Neuronal stem cell (in vitro differentiated cells): ENCODE measurements around the gene DCLK1.
A peak's percentile ranks its signal among the peaks of the same experiment; 100 is the strongest.

Experiments
- DNase-seq: peaks from one replicate; pipeline ENCODE4 v3.0.0-alpha.2; 2013; ENCODE audit warnings: low spot score
- H2AFZ ChIP-seq: one replicate; pipeline ENCODE4 v1.6.1; 2013; ENCODE audit warnings: mild to moderate bottlenecking, low read length, inconsistent platforms
- H2AK5ac ChIP-seq: 2 replicates; pipeline ENCODE4 v1.6.1; 2013; ENCODE audit warnings: low read depth, mild to moderate bottlenecking, inconsistent platforms, low read length, moderate library complexity, mixed read lengths
- H2BK120ac ChIP-seq: 2 replicates; pipeline ENCODE4 v1.6.1; 2013; ENCODE audit warnings: low read depth, mild to moderate bottlenecking, inconsistent platforms, low read length, moderate library complexity, mixed read lengths
- H2BK12ac ChIP-seq: one replicate; pipeline ENCODE4 v1.6.1; 2013; ENCODE audit warnings: low read length, inconsistent platforms
- H2BK15ac ChIP-seq: 2 replicates; pipeline ENCODE4 v1.6.1; 2013; ENCODE audit warnings: mild to moderate bottlenecking, low read length, inconsistent platforms, mixed read lengths
- H2BK5ac ChIP-seq: one replicate; pipeline ENCODE4 v1.6.1; 2013; ENCODE audit warnings: inconsistent platforms, mild to moderate bottlenecking, low read length, moderate library complexity
- H3K14ac ChIP-seq: one replicate; pipeline ENCODE4 v1.6.1; 2013; ENCODE audit warnings: low read length, inconsistent platforms
- H3K18ac ChIP-seq: 2 replicates; pipeline ENCODE4 v1.6.1; 2013; ENCODE audit warnings: low read length, inconsistent platforms
- H3K23ac ChIP-seq: 2 replicates; pipeline ENCODE4 v1.6.1; 2013; ENCODE audit warnings: low read depth, mild to moderate bottlenecking, mixed read lengths, low read length, inconsistent platforms; ENCODE audit not compliant: poor library complexity
- H3K27ac ChIP-seq: replicated peaks from 3 replicates; pipeline ENCODE4 v1.5.1; 2013; ENCODE audit warnings: low read length, inconsistent platforms
- H3K27me3 ChIP-seq, 3 experiments: 2 replicates each; pipeline ENCODE4 v1.6.1; 2013; ENCODE audit warnings: low read length in 3 of 3, mild to moderate bottlenecking in 2 of 3, inconsistent platforms in 1 of 3, low read depth in 1 of 3, mixed read lengths in 1 of 3, moderate library complexity in 1 of 3; ENCODE audit not compliant: control insufficient read depth in 3 of 3, insufficient read depth in 3 of 3
- H3K36me3 ChIP-seq, 2 donors: replicated peaks in 1 of 2; 2 replicates each; pipeline ENCODE4 v1.6.1; 2013; ENCODE audit warnings: low read length in 2 of 2; ENCODE audit not compliant: control insufficient read depth in 2 of 2, insufficient read depth in 2 of 2
- H3K4ac ChIP-seq: 2 replicates; pipeline ENCODE4 v1.6.1; 2013; ENCODE audit warnings: inconsistent platforms, mild to moderate bottlenecking, low read length, moderate library complexity
- H3K4me1 ChIP-seq, 2 donors: 1 replicate in 1 of 2; 2 replicates in 1 of 2; pipeline ENCODE4 v1.6.1; 2013; ENCODE audit warnings: low read length in 2 of 2, low read depth in 1 of 2; ENCODE audit not compliant: control insufficient read depth in 2 of 2, insufficient read depth in 1 of 2
- H3K4me2 ChIP-seq: one replicate; pipeline ENCODE4 v1.6.1; 2013; ENCODE audit warnings: mild to moderate bottlenecking, low read length, inconsistent platforms; ENCODE audit not compliant: insufficient read depth, poor library complexity, severe bottlenecking
- H3K4me3 ChIP-seq, 2 donors: 2 replicates each; pipeline ENCODE4 v1.5.1; 2013; ENCODE audit warnings: low read length in 2 of 2, mild to moderate bottlenecking in 2 of 2, inconsistent platforms in 1 of 2, moderate library complexity in 1 of 2
- H3K79me1 ChIP-seq: one replicate; pipeline ENCODE4 v1.6.1; 2013; ENCODE audit warnings: low read depth, mild to moderate bottlenecking, inconsistent platforms, low read length, moderate library complexity
- H3K9ac ChIP-seq: one replicate; pipeline ENCODE4 v1.6.1; 2013; ENCODE audit warnings: mild to moderate bottlenecking, low read depth, low read length, inconsistent platforms; ENCODE audit not compliant: poor library complexity
- H3K9me3 ChIP-seq, 2 donors: replicated peaks in 1 of 2; 2 replicates each; pipeline versions ENCODE3 to v1.6.1; 2013; ENCODE audit warnings: low read length in 2 of 2, mild to moderate bottlenecking in 2 of 2, inconsistent platforms in 1 of 2, low read depth in 1 of 2, mixed read lengths in 1 of 2, moderate library complexity in 1 of 2; ENCODE audit not compliant: control insufficient read depth in 2 of 2, insufficient read depth in 1 of 2
- H4K8ac ChIP-seq: one replicate; pipeline ENCODE4 v1.6.1; 2013; ENCODE audit warnings: low read depth, mild to moderate bottlenecking, inconsistent platforms, low read length, moderate library complexity
- H4K91ac ChIP-seq: one replicate; pipeline ENCODE4 v1.6.1; 2013; ENCODE audit warnings: low read length, low read depth, mild to moderate bottlenecking, inconsistent platforms; ENCODE audit not compliant: poor library complexity
- WGBS, 2 donors: extraction: QIAGEN DNeasy Blood & Tissue Kit; methylation state at CpG; one replicate each; pipeline ENCODE4 v1.1.7; 2013; ENCODE audit warnings: missing lambda C conversion rate in 2 of 2, mixed read lengths in 1 of 2; ENCODE audit not compliant: insufficient read length in 2 of 2, insufficient replicate concordance in 1 of 2; ENCODE audit errors: extremely low coverage in 2 of 2; 5-methylcytosine and 5-hydroxymethylcytosine counted together

DCLK1 gene

DNA sequence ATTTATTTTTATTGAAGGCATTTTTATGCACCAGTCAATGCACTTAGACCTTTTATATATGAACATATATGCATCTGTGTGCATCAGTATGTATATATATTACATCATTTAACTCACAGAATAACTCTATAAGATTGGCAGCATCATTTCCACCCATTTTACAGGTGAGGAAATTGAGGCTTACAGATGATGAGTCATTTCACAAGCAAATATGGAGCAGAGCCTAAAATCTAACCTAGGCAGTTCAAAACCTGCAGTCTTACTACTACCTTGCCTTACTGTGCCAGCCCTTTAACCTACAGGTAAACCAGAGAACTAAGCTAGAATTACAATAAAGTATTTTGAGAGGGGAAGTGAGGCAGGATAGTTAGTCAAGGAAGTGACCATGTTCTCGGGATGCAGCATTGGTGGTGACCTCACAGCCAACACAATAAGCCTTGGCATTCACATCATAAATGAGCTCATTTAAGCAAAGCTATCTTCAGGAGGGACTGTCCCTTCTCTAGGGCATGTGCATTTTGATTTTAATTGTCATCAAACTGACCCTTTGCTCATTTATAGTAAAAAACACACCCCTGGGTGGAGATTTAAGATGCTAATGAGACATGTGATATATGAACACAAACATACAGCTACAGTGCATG is 274.3 kb downstream of the DCLK1 start:
- no peaks in the 10 kb centered on the region for H3K36me3 ChIP-seq
- peaks cover 21 to 23% of the 10 kb centered on the region in 2 donors for H3K4me1 ChIP-seq
- no peak overlapping the region for H2AFZ ChIP-seq
- H3K4me3 ChIP-seq: no peak overlapping the region
- no peaks in the 10 kb centered on the region for H3K9me3 ChIP-seq
- no peak overlapping the region for H2BK12ac ChIP-seq
- no CpG with 5 or more reads among the region's 1 CpG for WGBS, 2 donors
- no peak overlapping the region for H3K27ac ChIP-seq
- H3K79me1 ChIP-seq: no peaks in the 10 kb centered on the region
- no peak overlapping the region for H2BK15ac ChIP-seq
- H3K18ac ChIP-seq: no peak overlapping the region
- H4K91ac ChIP-seq: no peak overlapping the region
- no peak overlapping the region for H3K14ac ChIP-seq
- no peak for DNase-seq
- H2BK5ac ChIP-seq: no peak overlapping the region
- H3K4me2 ChIP-seq: no peak overlapping the region
- no peak overlapping the region for H4K8ac ChIP-seq
- no peaks in the 10 kb centered on the region for H3K27me3 ChIP-seq
- no peak overlapping the region for H3K4ac ChIP-seq
- H3K23ac ChIP-seq: no peak overlapping the region
- H3K9ac ChIP-seq: no peak overlapping the region
- H2BK120ac ChIP-seq: no peak overlapping the region
- no peak overlapping the region for H2AK5ac ChIP-seq

GRCh38 chr13:35856084-35856483 is 275.1 kb downstream of the DCLK1 start:
- Histone ChIP-seq H3K4me3 (no peak overlapping the region), H2AFZ (no peak overlapping the region), H2BK12ac (no peak overlapping the region), H2BK120ac (no peak overlapping the region), H3K36me3 (no peaks in the 10 kb centered on the region), H3K23ac (no peak overlapping the region), H2BK5ac (no peak overlapping the region), H3K14ac (no peak overlapping the region), H4K8ac (no peak overlapping the region), H3K9me3 (no peaks in the 10 kb centered on the region), H3K27me3 (no peaks in the 10 kb centered on the region), H2AK5ac (no peak overlapping the region), H3K4me2 (no peak overlapping the region), H2BK15ac (no peak overlapping the region), H3K9ac (no peak overlapping the region), H3K4ac (no peak overlapping the region), H3K79me1 (no peaks in the 10 kb centered on the region), H3K4me1 (peaks cover 23 to 26% of the 10 kb centered on the region in 2 donors), H3K27ac (no peak overlapping the region), H4K91ac (no peak overlapping the region), H3K18ac (no peak overlapping the region)
- no CpG with 5 or more reads among the region's 4 CpGs for WGBS, 2 donors
- no peak for DNase-seq

DNA sequence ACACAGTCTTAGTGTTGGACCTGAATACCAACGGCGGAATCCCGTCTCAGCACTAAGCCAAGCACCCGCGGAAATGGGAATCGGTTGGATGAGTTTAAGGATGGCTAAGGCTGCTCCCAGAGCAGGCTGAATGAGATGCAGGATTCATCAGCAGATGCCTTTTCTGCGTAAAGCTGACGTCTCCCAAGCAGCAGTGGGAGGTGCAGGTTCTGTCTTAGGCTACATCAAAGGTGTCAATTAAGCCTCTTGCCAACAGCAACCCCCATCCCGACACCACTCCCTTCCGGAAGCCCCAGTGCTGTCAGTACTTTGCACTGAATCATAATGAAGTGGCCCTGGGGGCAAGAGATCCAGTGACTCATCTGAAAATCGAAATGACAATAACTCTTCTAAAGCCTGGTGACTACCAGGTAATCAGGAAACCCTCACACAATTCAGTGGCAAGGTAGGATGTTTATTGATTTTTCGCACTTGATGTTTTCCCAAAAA is 275.6 kb downstream of the DCLK1 start:
- H3K79me1 ChIP-seq: no peaks in the 10 kb centered on the region
- no peak overlapping the region for H3K27ac ChIP-seq
- H3K4me2 ChIP-seq: no peak overlapping the region
- no peaks in the 10 kb centered on the region for H3K36me3 ChIP-seq
- peak overlapping the region; percentile 4 for H3K18ac ChIP-seq
- H2BK12ac ChIP-seq: no peak overlapping the region
- no peak overlapping the region for H3K4me3 ChIP-seq
- no peak overlapping the region for H3K14ac ChIP-seq
- peak; percentile 8 for DNase-seq
- H3K9ac ChIP-seq: no peak overlapping the region
- no peak overlapping the region for H3K23ac ChIP-seq
- WGBS, 2 donors: no CpG with 5 or more reads among the region's 12 CpGs
- no peaks in the 10 kb centered on the region for H3K9me3 ChIP-seq
- H2AFZ ChIP-seq: peak overlapping the region; percentile 21
- no peaks in the 10 kb centered on the region for H3K27me3 ChIP-seq
- H2BK15ac ChIP-seq: no peak overlapping the region
- H3K4ac ChIP-seq: no peak overlapping the region
- H3K4me1 ChIP-seq: peaks cover 23 to 25% of the 10 kb centered on the region in 2 donors
- H4K8ac ChIP-seq: no peak overlapping the region
- no peak overlapping the region for H2BK5ac ChIP-seq
- no peak overlapping the region for H4K91ac ChIP-seq
- H2BK120ac ChIP-seq: no peak overlapping the region
- H2AK5ac ChIP-seq: no peak overlapping the region

DNA sequence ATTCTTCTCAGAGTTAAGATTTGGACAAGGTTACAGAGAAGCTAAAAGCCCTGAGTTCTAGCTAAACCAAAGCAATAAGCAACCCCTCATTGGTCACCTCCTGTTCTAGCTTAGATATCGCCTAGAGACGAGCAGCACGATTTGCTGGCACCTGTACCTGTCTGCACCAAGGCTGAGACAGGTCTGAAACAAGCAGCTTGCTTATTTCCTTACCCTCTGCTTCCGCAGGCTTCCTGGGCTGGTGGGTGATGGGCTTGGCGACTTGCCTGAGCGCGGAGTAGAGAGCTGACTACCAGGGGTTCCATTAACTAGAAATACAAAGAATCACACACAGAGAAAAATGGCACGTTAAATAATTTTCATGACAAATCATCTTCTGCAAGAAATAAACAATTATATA is 276.9 kb downstream of the DCLK1 start:
- Histone ChIP-seq H2BK12ac (no peak overlapping the region), H3K23ac (no peak overlapping the region), H3K9me3 (no peaks in the 10 kb centered on the region), H2BK5ac (no peak overlapping the region), H3K18ac (no peak overlapping the region), H3K4me2 (no peak overlapping the region), H2BK15ac (no peak overlapping the region), H2AK5ac (no peak overlapping the region), H2AFZ (no peak overlapping the region), H3K9ac (no peak overlapping the region), H3K36me3 (no peaks in the 10 kb centered on the region), H2BK120ac (no peak overlapping the region), H3K27ac (no peak overlapping the region), H3K79me1 (no peaks in the 10 kb centered on the region), H4K91ac (no peak overlapping the region), H3K27me3 (no peaks in the 10 kb centered on the region), H3K4ac (no peak overlapping the region), H3K4me1 (peaks cover 19 to 24% of the 10 kb centered on the region in 2 donors), H4K8ac (no peak overlapping the region), H3K14ac (no peak overlapping the region), H3K4me3 (no peak overlapping the region)
- no peak for DNase-seq
- no CpG with 5 or more reads among the region's 8 CpGs for WGBS, 2 donors
